GM19463 (cell line): ENCODE measurements around the gene CHRM1.

Experiments
- ATAC-seq: cut with Tn5 transposase; IDR thresholded peaks from one replicate; pipeline ENCODE4 v1.9.1; 2021; ENCODE audit warnings: mild to moderate bottlenecking, moderate library complexity; ENCODE audit not compliant: unreplicated experiment

The CHRM1 gene

DNA sequence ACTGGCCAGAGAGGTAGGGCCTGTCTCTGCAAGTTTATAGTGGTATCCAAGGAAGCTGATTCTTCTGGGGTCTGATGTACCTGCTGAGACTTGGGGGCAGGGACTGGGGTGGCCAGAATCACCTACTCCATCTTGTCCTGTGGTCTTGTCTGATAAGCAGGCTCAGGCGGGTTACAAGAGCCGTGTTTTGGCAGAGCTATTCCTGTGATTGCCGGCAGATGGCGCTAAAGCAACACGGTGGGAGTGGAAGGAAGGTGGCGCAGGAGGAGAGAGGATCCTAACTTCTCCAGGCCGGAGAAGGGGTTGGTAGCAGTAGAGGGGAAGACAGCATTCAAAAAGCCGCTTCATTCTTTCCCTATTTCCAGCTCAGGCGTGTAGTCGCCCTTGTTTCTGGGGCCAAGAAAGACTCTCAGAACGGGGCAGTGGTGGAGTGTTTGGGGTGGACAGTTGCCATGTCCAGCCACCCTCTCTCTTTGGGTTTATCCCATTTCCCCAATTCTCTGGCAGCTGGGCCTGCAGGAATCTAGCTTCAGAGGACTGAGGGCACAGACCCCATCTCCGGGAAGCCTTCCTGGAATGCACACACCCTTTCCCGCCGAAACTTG, 15.1 kb downstream of the CHRM1 start:
- ATAC-seq: no peak

DNA sequence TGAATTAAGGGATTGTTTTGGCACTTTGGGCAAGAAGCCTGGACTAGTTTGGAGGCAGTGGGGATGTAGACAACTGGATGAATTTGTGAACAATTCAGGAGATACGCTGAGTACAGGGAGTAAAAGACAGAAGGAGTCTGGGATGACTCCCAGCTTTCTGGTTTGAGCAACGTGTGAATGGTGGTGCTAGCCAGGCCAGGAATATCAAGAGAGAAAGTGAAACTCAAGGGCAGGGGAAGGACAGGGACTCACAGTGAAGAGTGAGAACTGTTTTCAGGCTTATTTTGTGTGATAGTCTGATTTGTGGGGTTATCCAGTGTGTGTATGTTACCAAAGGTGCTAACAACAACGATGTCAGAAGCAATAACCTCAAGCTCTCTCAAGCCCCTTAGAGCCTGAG, 15.9 kb downstream of the CHRM1 start:
- ATAC-seq: no peak

DNA sequence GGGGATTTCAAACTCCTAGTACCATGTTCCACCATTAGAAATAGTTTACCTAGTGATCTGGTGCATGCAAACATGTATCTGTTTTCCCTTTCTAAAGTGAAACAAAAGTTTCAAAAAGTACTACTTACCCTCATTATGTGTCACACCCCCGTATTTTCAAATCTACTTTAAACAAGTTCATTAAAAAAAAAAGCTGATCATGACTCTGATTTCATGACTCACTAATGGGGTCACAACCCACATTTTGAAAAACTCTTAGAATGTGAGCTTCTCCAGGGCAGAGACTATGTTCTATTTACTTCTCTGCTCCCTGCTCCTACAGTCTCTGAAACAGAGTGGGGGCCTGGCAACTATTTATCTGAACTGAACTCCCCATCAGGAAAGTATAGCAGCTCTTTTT, 18.2 kb downstream of the CHRM1 start:
- no peak for ATAC-seq

DNA sequence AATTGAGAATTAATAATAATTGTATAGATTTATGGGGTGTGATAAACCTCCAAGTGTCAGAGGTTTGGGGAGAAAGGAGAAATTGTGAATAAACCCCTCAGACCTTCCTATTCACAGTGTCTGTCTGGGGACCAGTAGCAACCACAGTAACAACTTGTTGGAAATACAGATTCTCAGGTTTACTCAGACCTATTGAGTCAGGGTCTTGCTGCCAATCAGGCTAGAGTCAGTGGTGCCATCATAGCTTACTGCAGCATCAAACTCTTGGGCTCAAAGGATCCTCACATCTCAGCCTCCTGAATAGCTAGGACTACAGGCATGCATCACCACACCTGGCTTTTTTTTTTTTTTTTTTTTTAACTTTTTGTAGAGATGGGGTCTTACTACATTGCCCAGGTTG, 23.1 kb downstream of the CHRM1 start:
- ATAC-seq: no peak

DNA sequence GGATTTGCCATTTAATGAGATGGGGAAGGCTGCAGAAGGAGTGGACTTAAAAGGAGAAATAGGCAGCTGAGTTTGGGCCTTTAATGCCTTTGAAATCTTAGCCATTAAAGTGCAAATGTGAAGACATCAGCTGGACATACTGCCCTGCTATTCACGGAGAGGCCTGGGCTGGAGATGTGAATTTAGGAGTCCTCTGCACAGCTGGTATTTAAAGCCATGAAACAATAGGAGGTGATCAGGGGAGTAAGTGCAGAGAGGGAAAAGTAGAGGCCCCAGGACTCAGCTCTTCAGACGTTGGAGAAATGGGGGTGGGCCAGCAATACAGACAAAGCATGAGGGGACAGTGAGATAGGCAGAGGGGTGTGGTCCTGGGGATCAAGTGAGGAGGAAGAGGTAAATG, 23.9 kb downstream of the CHRM1 start:
- no peak for ATAC-seq

DNA sequence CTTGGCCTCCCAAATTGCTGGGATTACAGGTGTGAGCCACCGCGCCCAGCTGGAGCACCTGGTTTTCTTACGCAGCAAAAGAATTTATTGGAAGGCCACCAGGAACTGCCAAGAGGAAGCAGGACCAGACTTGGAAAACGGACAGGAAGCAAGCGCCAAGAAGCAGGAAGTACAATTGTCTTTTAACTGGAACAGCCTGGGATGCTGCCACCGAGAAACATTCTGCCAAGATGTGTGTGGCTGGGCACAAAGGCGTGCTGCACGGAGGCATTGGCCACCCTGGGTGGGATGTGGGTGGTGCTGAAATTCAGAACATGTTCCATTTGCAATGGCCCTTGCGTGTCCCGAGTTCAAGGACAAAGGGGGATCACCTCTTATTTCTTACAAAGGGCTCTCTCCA, 25.1 kb downstream of the CHRM1 start:
- ATAC-seq: no peak

DNA sequence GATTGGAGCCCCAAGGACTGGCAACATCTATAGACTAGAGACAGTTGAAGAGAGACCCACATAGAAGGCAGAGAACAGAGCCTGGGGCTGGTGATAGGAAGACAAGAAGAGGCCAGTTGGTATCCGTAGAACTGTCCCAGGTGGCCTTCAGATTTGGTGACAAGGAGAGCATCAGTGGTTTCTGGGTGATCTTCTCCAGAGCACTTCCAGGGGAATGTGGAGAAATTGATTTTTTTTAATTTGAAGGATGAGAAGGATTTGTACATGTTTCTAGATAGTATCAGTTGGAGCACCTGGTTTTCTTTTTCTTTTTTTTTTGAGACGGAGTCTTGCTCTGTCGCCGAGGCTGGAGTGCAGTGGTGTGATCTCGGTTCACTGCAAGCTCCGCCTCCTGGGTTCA, 25.7 kb downstream of the CHRM1 start:
- ATAC-seq: no peak

DNA sequence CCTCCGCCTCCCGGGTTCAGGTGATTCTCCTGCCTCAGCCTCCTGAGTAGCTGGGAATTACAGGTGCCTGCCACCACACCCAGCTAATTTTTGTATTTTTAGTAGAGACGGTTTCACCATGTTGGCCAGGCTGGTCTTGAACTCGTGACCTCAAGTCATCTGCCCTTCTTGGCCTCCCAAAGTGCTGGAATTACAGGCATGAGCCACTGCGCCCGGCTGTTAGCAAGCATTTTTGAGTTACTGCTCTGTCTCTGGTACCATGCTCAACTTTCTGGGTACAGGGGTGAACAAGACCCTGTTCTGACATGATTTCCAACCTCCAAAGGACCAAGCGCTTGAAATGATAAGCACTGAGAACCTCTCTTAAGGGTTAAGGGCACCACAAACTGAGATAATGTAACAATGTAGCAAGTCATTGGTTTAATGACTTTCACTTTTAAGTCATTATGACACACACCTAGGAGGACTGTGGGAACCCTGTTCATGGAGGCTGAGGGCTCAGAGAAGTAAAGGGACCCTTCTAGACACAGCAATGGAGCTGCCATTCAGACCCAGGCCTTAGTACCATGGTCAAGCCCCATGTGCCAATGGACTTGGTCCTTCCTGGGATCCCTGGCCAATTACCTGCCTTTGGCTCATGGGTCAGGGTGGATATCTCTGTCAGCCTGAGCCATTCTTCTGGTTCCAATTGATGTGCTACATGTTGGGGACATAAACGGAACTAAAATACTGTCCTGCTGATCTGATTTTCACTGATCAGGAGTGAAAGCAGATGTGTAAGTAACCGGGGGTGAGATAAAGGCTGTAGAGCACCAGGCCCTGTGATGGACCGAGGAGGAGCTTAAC, 28.9 kb downstream of the CHRM1 start:
- no peak for ATAC-seq

DNA sequence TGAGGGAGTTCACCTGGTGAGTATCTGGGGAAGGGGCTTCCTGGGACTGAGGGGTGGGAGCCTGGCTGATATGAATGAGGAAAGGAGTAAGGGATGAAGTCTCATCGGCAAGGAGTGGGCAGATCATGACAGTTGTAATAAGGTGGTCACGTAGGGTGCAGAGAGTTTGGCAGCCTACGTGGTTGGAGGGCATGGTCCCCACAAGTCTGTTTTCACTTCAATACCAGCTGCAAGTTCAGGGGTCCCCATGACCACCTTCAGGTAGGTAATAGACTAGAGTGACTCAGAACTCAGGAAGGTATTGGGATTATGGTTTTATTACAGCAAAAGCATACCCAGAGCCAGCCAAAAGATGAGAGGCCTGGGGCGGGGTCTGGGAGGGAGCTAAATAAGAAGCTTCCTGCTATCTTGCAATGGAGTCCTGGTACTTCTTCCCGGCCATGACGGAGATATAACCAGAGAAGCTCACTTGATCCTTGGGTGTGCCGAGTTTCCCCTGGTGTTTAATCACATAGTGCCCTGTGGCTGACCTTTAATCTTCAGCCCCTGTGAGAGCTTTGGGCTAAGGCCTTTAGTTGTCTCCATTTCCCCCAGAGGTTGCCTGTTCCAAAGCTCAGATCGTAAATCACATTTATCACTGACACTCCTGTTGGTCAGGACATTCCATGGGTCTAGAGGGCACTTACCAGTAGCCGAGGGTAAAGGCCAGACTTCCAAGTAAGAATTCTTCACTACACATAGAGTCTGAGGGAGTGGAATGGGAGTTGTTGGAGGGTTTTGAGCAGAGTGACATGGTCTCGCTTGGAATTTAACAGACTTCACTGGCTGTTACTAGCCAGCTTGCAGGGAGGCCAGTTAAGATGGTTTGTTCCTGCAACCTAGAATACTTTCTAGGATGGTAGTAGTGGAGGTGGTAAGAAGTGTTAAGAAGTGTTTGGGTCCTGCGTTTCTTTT, 31.4 kb downstream of the CHRM1 start:
- no peak for ATAC-seq

DNA sequence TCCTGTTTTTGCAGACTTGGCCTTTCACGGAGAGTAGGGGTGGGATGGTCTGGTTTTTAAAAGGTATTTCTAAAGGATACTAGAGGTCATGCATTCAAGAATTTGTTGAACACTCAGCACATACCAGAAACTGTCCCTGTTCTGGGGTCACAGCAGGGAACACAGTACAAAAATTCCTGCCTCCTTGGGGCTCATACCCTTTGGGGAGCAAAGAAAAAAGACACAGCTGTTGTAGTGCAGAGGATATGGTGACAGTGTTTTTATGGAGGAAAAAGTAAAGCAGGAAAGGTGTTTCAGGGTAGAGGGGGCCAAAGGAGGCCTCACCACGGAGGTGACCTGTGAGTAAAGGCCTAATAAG, 32.1 kb downstream of the CHRM1 start:
- ATAC-seq: no peak

DNA sequence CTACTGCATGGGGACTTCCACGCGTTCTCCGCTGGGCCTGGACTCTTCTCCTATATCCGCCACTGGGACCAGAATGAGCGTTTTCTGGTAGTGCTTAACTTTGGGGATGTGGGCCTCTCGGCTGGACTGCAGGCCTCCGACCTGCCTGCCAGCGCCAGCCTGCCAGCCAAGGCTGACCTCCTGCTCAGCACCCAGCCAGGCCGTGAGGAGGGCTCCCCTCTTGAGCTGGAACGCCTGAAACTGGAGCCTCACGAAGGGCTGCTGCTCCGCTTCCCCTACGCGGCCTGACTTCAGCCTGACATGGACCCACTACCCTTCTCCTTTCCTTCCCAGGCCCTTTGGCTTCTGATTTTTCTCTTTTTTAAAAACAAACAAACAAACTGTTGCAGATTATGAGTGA, 32.8 kb downstream of the CHRM1 start:
- ATAC-seq: no peak

DNA sequence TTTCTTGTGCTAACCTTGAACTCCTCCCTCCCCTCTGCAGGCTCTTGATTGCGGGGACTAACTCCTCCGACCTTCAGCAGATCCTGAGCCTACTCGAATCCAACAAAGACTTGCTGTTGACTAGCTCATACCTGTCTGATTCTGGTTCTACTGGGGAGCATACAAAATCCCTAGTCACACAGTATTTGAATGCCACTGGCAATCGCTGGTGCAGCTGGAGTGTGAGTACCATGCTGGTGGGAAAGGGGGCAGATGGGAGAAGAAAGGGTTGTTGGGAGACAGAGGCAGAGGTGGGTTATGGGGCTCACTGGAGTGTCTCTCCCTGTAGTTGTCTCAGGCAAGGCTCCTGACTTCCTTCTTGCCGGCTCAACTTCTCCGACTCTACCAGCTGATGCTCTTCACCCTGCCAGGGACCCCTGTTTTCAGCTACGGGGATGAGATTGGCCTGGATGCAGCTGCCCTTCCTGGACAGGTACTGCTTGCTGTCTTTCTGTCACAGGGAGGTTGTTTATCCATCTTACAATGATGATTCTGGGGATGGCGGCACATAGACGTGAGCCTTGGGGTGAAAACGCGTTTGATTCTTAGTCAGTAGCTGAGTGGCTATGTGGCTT, 35.9 kb downstream of the CHRM1 start:
- ATAC-seq: no peak

DNA sequence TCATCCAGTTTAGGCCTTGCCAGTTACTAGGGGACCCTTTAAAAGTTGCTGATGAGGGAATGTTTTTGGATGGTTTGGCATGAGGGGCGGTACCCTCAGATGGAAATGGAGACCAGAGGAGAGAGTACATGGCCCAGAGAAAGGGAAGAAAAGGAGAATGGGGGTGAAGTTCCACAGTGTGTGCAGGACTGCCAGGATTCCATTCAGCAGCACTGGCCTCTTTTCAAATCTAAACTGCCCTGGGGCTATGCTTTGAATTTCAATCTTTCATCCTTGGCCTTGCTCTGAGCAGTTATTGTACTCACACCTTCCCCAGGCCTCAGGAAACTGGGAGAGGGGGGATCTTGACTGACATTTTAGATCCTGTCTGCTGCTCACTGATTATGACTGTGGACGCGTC, 37.5 kb downstream of the CHRM1 start:
- ATAC-seq: no peak

DNA sequence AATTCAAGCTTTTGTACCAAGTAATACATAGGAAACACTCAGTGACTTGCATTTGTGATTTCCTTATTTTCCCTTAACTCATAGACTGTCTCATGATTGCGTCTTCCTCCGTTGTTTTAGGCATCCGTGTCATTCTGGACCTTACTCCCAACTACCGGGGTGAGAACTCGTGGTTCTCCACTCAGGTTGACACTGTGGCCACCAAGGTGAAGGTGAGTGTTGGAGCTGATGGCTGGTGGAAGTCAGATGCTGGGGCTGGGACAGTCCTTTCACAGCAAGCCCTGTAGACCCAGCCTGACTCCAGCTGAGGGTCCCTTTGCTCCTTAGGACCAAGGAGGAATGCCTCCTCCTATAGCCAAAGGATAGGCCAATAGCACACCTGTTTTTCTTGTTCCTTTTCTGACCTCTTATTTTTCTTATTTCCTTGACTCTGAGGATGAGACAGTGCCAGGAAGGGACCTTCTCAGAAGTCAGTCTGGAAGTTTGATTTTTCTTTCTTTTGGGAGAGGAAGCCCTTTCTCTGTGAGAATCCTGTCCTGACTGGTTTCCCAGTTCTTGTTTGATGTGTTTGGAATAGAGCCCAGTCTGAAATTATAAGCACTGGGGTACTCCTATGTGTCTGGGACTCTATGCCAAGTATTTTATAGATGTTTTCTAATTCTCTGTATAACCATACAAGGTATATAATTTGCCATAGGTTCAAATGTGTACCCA, 38.2 kb downstream of the CHRM1 start:
- no peak for ATAC-seq

DNA sequence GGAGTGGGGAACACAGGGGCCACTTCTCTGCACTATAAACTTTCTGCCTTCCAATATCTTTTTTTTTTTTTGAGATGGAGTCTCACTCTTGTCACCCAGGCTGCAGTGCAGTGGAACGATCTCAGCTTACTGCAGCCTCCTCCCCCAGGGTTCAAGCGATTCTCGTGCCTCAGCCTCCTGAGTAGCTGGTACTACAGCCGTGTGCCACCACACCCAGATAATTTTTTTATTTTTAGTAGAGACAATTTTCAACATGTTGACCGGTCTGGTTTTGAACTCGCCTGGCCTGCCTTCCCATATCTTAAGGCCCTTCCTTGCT, 38.8 kb downstream of the CHRM1 start:
- no peak for ATAC-seq

DNA sequence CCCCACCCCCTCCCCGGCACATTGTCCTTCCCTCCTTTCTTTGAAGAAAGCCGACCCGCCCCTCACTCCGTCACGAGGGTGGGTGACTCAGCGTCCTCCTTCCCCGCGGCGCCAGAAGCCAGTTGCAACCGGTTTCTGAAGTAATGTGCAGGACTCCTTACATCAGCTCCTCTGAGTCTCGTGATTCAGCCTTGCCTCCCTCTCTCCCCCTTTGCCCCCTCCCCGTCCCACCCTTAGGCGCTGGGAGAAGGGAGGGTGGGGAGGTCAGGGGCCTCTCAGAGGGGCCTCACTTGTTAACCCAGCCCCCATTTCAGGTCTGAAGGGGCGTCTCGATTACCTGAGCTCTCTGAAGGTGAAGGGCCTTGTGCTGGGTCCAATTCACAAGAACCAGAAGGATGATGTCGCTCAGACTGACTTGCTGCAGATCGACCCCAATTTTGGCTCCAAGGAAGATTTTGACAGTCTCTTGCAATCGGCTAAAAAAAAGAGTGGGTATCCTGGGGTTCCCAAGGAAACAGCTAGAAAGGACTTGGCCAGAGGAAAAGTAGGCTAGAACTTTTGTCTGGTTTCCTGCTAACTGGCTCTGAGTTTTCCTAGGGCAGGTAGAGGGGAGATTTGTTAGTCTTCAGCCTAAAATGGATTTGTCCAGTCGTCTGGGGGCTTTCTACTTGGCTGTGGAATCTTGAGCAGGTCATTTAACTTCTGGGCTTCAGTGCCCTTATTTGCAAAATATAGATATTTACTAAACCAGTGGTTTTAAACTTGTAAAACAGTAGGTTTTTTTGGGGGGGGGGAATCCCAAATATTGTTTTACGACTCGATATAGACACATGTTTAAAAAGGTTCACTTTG, 39.4 kb downstream of the CHRM1 start:
- ATAC-seq: peak; percentile 46

DNA sequence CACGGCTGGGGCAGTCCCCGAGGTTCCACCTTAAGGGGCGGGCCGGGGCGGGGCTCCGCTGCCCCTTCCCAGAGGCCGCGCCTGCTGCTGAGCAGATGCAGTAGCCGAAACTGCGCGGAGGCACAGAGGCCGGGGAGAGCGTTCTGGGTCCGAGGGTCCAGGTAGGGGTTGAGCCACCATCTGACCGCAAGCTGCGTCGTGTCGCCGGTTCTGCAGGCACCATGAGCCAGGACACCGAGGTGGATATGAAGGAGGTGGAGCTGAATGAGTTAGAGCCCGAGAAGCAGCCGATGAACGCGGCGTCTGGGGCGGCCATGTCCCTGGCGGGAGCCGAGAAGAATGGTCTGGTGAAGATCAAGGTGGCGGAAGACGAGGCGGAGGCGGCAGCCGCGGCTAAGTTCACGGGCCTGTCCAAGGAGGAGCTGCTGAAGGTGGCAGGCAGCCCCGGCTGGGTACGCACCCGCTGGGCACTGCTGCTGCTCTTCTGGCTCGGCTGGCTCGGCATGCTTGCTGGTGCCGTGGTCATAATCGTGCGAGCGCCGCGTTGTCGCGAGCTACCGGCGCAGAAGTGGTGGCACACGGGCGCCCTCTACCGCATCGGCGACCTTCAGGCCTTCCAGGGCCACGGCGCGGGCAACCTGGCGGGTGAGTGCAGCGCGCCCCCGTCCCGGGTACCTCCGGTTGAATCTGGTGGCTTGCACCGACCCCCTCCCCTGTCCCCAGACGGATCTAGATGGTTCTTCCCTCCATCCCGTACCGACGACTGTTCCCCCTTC, 40.2 kb downstream of the CHRM1 start, which contains the start of gene SLC3A2:
SLC3A2 (plus strand) TSS at position 94 of the 776 bp plus-strand sequence; CDS start at position 222, 128 bp downstream.
- ATAC-seq: peak; percentile 72

DNA sequence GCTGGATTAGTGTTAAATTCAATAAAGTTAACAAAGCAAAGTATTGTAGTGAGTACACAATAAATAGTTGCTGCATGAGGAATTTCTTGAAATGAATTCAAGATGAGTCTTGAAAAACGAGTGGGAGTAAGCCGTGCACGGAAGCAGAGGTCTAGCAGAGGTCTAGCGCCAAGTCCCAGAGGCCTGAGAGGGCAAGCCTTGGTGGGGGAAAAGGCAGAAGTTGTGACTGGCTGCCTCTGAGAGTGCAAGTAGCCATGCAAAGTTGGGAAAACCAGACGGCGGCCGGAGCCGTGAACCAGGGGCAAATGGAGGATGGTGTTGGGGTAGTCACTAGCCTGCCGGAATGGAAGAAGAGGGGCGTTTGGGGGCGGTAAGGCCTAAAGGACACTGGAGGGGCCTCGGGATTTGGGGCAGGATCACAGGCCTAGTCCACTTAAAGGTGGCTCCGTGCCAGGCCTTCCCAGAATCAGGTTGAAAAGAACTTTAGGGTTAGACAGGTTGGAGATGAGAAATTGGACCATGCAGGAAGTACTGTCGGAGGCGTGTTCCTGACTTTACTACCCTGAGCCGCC, 40.8 kb downstream of the CHRM1 start:
- peak; percentile 24 for ATAC-seq
